RWPE2 (cell line): Measurements from ENCODE around the gene SMAD6.
A peak's percentile ranks its signal among the peaks of the same experiment; 100 is the strongest.

ENCODE experiments used
- ATAC-seq: fragments of 200-7000 bp; cut with Tn5 transposase; 3 replicates; pipeline ENCODE4 v1.9.1; 2021; ENCODE audit warnings: low read depth
- DNase-seq: peaks from one replicate; pipeline ENCODE4 v3.0.0-alpha.2; 2020; ENCODE audit warnings: low spot score
- H3K27ac ChIP-seq: fragments of 450-650 bp; 2 replicates; pipeline ENCODE4 v1.5.1; 2017; ENCODE audit warnings: mild to moderate bottlenecking; ENCODE audit not compliant: poor library complexity, severe bottlenecking
- H3K27me3 ChIP-seq: fragments of 250-450 bp; sonication (Bioruptor Pico); 2 replicates; pipeline ENCODE4 v1.5.1; 2021; ENCODE audit warnings: mild to moderate bottlenecking, moderate library complexity; ENCODE audit not compliant: insufficient read depth, poor library complexity, severe bottlenecking
- H3K36me3 ChIP-seq: fragments of 250-450 bp; sonication (Bioruptor Pico); 2 replicates; pipeline ENCODE4 v1.5.1; 2020; ENCODE audit warnings: low read depth, mild to moderate bottlenecking, moderate library complexity
- H3K4me1 ChIP-seq: fragments of 250-450 bp; sonication (Bioruptor Pico); 2 replicates; pipeline ENCODE4 v1.5.1; 2021; ENCODE audit warnings: mild to moderate bottlenecking, moderate library complexity; ENCODE audit not compliant: insufficient read depth, poor library complexity, severe bottlenecking
- H3K4me3 ChIP-seq: fragments of 250-450 bp; sonication (Bioruptor Pico); 2 replicates; pipeline ENCODE4 v1.5.1; 2021; ENCODE audit warnings: mild to moderate bottlenecking, moderate library complexity; ENCODE audit not compliant: severe bottlenecking
- H3K9me3 ChIP-seq: fragments of 250-450 bp; sonication (Bioruptor Pico); 2 replicates; pipeline ENCODE4 v1.5.1; 2021; ENCODE audit warnings: mild to moderate bottlenecking, moderate library complexity; ENCODE audit not compliant: severe bottlenecking
- TF ChIP-seq, protein P1 (sequence below): fragments of 450-650 bp; IDR thresholded peaks from one replicate; pipeline ENCODE4 v1.5.1; 2017; ENCODE audit warnings: mild to moderate bottlenecking, moderate library complexity; ENCODE audit not compliant: poor library complexity, severe bottlenecking

SMAD6 gene

DNA sequence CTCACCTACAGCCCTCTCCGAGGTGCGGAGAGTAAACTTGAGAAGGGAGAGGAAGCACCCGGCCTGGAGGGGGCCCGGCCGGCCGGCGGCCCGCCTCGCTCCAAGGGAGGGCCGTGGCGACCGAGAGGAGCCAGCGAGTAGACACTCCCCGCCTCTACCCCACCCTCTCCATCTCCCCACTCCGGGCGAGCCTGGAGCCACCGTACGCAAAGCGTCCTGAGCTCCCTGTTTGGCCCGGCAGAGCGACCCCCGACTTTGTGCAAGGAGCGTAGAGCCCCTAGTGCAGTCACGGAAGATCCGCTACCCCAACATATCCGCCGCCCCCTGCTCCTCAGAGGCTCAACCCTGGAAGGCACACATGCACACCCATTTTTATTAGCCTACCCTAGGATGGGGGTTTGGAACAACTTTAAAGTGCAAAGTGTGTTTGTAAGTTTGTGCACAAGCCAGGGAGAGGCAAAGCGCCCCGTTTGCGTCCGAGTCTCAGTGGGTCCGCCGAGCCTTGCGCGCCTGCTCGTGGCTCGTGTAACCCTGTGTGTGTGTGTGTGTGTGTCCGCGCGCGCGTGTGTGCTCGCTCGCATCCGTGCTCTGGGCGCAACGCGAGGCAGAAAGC lies 508 bp upstream of the SMAD6 start:
- Histone ChIP-seq H3K27ac (peak overlapping the region; percentile 64), H3K4me1 (no peaks in the 10 kb centered on the region), H3K4me3 (peak overlapping the region; percentile 47), H3K36me3 (no peaks in the 10 kb centered on the region), H3K27me3 (peaks cover 15% of the 10 kb centered on the region), H3K9me3 (no peaks in the 10 kb centered on the region)
- DNase-seq (no peak), ATAC-seq (peak; percentile 54)
- TF ChIP-seq, protein P1, sequence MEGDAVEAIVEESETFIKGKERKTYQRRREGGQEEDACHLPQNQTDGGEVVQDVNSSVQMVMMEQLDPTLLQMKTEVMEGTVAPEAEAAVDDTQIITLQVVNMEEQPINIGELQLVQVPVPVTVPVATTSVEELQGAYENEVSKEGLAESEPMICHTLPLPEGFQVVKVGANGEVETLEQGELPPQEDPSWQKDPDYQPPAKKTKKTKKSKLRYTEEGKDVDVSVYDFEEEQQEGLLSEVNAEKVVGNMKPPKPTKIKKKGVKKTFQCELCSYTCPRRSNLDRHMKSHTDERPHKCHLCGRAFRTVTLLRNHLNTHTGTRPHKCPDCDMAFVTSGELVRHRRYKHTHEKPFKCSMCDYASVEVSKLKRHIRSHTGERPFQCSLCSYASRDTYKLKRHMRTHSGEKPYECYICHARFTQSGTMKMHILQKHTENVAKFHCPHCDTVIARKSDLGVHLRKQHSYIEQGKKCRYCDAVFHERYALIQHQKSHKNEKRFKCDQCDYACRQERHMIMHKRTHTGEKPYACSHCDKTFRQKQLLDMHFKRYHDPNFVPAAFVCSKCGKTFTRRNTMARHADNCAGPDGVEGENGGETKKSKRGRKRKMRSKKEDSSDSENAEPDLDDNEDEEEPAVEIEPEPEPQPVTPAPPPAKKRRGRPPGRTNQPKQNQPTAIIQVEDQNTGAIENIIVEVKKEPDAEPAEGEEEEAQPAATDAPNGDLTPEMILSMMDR, result no peak

DNA sequence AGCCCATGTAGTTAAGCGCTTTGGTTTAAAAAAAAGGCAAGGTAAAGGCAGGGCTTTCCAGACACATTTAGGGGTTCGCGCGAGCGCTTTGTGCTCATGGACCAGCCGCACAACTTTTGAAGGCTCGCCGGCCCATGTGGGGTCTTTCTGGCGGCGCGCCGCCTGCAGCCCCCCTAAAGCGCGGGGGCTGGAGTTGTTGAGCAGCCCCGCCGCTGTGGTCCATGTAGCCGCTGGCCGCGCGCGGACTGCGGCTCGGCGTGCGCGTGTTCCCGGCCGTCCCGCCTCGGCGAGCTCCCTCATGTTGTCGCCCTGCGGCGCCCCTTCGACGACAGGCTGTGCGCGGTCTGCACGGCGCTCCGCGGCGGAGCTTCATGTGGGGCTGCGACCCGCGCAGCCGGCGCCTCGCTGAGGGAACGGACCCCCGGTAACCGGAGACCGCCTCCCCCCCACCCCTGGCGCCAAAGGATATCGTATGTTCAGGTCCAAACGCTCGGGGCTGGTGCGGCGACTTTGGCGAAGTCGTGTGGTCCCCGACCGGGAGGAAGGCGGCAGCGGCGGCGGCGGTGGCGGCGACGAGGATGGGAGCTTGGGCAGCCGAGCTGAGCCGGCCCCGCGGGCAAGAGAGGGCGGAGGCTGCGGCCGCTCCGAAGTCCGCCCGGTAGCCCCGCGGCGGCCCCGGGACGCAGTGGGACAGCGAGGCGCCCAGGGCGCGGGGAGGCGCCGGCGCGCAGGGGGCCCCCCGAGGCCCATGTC lies 927 bp downstream of the SMAD6 start:
- H3K27me3 ChIP-seq, result peaks cover 15% of the 10 kb centered on the region
- DNase-seq (no peak), ATAC-seq (no peak)
- H3K36me3 ChIP-seq, result no peaks in the 10 kb centered on the region
- peak overlapping the region; percentile 47 for H3K4me3 ChIP-seq
- H3K9me3 ChIP-seq, result no peaks in the 10 kb centered on the region
- TF ChIP-seq, protein P1, result no peak
- H3K4me1 ChIP-seq, result no peaks in the 10 kb centered on the region
- H3K27ac ChIP-seq, result peak overlapping the region; percentile 64

DNA sequence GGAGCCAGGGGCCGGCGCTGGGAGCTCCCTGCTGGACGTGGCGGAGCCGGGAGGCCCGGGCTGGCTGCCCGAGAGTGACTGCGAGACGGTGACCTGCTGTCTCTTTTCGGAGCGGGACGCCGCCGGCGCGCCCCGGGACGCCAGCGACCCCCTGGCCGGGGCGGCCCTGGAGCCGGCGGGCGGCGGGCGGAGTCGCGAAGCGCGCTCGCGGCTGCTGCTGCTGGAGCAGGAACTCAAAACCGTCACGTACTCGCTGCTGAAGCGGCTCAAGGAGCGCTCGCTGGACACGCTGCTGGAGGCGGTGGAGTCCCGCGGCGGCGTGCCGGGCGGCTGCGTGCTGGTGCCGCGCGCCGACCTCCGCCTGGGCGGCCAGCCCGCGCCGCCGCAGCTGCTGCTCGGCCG lies 1.5 kb downstream of the SMAD6 start:
- H3K27me3 ChIP-seq, result peaks cover 15% of the 10 kb centered on the region
- H3K36me3 ChIP-seq, result no peaks in the 10 kb centered on the region
- ATAC-seq, result 0 out of 3 replicates have a peak, but pooled peaks have one; percentile 1
- H3K4me3 ChIP-seq, result peak overlapping the region; percentile 47
- DNase-seq, result no peak
- no peaks in the 10 kb centered on the region for H3K9me3 ChIP-seq
- TF ChIP-seq, protein P1, result peak; percentile 8
- no peak overlapping the region for H3K27ac ChIP-seq
- H3K4me1 ChIP-seq, result no peaks in the 10 kb centered on the region

DNA sequence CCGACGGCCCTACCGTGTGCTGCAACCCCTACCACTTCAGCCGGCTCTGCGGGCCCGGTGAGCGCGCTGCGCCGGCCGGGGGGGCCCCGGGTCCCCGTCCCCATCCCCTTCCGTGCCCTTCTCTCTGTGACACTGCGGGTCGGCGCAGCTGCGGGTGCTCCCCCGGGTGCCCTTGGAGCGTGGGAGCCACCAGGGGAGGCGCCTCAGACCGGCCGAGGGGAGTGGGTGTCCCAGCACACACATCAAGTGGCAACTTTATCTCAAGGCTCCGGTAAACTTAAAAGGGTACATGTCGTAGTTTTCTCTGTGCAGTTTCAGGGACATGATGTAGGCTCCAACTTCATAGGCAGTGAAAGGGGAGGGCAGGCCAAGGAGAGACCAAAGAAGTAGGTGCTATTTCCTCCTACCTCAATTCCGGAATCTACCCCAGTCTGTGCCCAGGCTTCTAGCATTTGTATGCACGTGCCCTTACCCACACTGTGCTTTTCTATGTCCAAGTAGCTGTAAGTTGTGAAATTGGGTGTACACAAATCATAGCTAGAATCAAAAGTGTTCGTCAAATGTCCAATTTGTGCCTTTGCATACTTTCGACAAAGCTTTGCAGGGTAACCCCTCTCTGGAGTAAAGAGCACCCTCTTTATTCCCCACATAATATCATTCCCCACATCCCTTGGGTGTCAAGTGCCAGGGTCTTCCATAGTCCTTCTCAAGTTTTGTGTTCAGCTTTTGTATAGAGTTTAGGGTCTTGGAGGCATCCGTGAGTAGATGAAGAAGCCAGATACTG lies 2.2 kb downstream of the SMAD6 start:
- H3K36me3 ChIP-seq, result no peaks in the 10 kb centered on the region
- peaks cover 15% of the 10 kb centered on the region for H3K27me3 ChIP-seq
- TF ChIP-seq, protein P1, result peak; percentile 2
- H3K4me3 ChIP-seq, result peak overlapping the region; percentile 47
- no peaks in the 10 kb centered on the region for H3K4me1 ChIP-seq
- H3K27ac ChIP-seq, result no peak overlapping the region
- DNase-seq, result no peak
- ATAC-seq, result no peak
- H3K9me3 ChIP-seq, result no peaks in the 10 kb centered on the region
